GM23338 (cell line): Measurements from ENCODE around the gene SGCG. TPM values are rescaled to one million over a fixed set of nuclear protein-coding genes. Genes with fewer than 3 reads are reported as not detected.

Experiments used
- ATAC-seq: fragments of 200-7000 bp; cut with Tn5 transposase; 3 replicates; pipeline ENCODE4 v1.9.1; 2020
- DNase-seq: peaks from one replicate; pipeline ENCODE4 v3.0.0-alpha.2; 2015; ENCODE audit warnings: low spot score
- H2AFZ ChIP-seq: fragments of 200-600 bp; sonication (generic); 2 replicates; pipeline ENCODE4 v1.8.0; 2016; ENCODE audit warnings: antibody characterized with exemption, mild to moderate bottlenecking, moderate library complexity
- H3F3A ChIP-seq: fragments of 200-600 bp; sonication (generic); replicated peaks from 2 replicates; pipeline ENCODE4 v1.8.0; 2017; ENCODE audit warnings: antibody characterized with exemption, mixed run types, low read depth
- H3K27ac ChIP-seq: fragments of 200-600 bp; sonication (generic); 2 replicates; pipeline ENCODE4 v1.6.1; 2016; ENCODE audit warnings: low read depth
- H3K27me3 ChIP-seq: fragments of 200-600 bp; sonication (generic); 2 replicates; pipeline ENCODE4 v1.8.0; 2016; ENCODE audit warnings: mild to moderate bottlenecking, mixed run types, moderate library complexity; ENCODE audit not compliant: insufficient read depth
- H3K36me3 ChIP-seq: fragments of 200-600 bp; sonication (generic); 2 replicates; pipeline ENCODE4 v1.8.0; 2016; ENCODE audit warnings: mild to moderate bottlenecking; ENCODE audit not compliant: insufficient read depth
- H3K4me1 ChIP-seq: fragments of 200-600 bp; sonication (generic); 2 replicates; pipeline ENCODE4 v1.8.0; 2016; ENCODE audit warnings: mild to moderate bottlenecking, moderate library complexity; ENCODE audit not compliant: insufficient read depth
- H3K4me2 ChIP-seq: fragments of 200-600 bp; sonication (generic); 2 replicates; pipeline ENCODE4 v1.7.1; 2017; ENCODE audit warnings: mixed run types
- H3K4me3 ChIP-seq: fragments of 200-600 bp; sonication (generic); 2 replicates; pipeline ENCODE4 v1.6.1; 2016; ENCODE audit warnings: mixed run types
- H3K79me2 ChIP-seq: fragments of 200-600 bp; sonication (generic); replicated peaks from 2 replicates; pipeline ENCODE4 v1.8.0; 2017; ENCODE audit warnings: mild to moderate bottlenecking; ENCODE audit not compliant: insufficient read depth
- H3K9me2 ChIP-seq: fragments of 200-600 bp; sonication (generic); 2 replicates; pipeline ENCODE4 v1.8.0; 2017; ENCODE audit not compliant: insufficient read depth
- H4K20me1 ChIP-seq: fragments of 200-600 bp; sonication (generic); replicated peaks from 2 replicates; pipeline ENCODE4 v1.8.0; 2017; ENCODE audit warnings: mild to moderate bottlenecking; ENCODE audit not compliant: insufficient read depth
- H3K27ac Mint-ChIP-seq: 2 replicates; pipeline ENCODE4 v1.8.0; 2020; ENCODE audit warnings: inconsistent platforms, mild to moderate bottlenecking, moderate library complexity, mixed read lengths
- H3K27me3 Mint-ChIP-seq: 3 replicates; pipeline ENCODE4 v1.8.0; 2022; ENCODE audit warnings: low read depth, mild to moderate bottlenecking, moderate library complexity, mixed read lengths, inconsistent platforms; ENCODE audit not compliant: insufficient read depth, poor library complexity
- H3K36me3 Mint-ChIP-seq: 3 replicates; pipeline ENCODE4 v1.8.0; 2021; ENCODE audit warnings: low read depth, mild to moderate bottlenecking, inconsistent platforms, moderate library complexity, mixed read lengths
- H3K4me1 Mint-ChIP-seq: 3 replicates; pipeline ENCODE4 v1.8.0; 2020; ENCODE audit warnings: mild to moderate bottlenecking, inconsistent platforms, mixed read lengths
- H3K4me3 Mint-ChIP-seq: 3 replicates; pipeline ENCODE4 v1.8.0; 2021; ENCODE audit warnings: moderate library complexity, mild to moderate bottlenecking, inconsistent platforms, mixed read lengths
- H3K9me3 Mint-ChIP-seq: 3 replicates; pipeline ENCODE4 v1.8.0; 2020; ENCODE audit warnings: moderate library complexity, mild to moderate bottlenecking, inconsistent platforms, mixed read lengths
- CREB1 ChIP-seq: fragments of 250-450 bp; sonication (Bioruptor Pico); IDR thresholded peaks from 2 replicates; pipeline ENCODE4 v1.5.0; 2020; ENCODE audit warnings: low read depth, mild to moderate bottlenecking, moderate library complexity
- CTCF ChIP-seq, 2 experiments: fragments of 200-600 bp in 1 of 2; sonication (generic) in 1 of 2; conservative IDR thresholded peaks; 2 replicates each; pipeline versions ENCODE4 v1.5.1 to v1.6.1; 2016 to 2017; ENCODE audit warnings: antibody characterized with exemption in 2 of 2, low read depth in 2 of 2, mild to moderate bottlenecking in 2 of 2, moderate library complexity in 1 of 2
- ETS1 ChIP-seq: IDR thresholded peaks from 2 replicates; pipeline ENCODE4 v1.6.1; 2016; ENCODE audit warnings: antibody characterized with exemption
- JUNB ChIP-seq: IDR thresholded peaks from one replicate; pipeline ENCODE4 v1.6.1; 2016; ENCODE audit warnings: antibody characterized with exemption; ENCODE audit not compliant: unreplicated experiment
- NANOG ChIP-seq: IDR thresholded peaks from 2 replicates; pipeline ENCODE4 v1.6.1; 2016; ENCODE audit warnings: antibody characterized with exemption, borderline replicate concordance
- ZNF114 ChIP-seq: fragments of 250-450 bp; sonication (Bioruptor Pico); IDR thresholded peaks from 2 replicates; pipeline ENCODE4 v1.5.0; 2020; ENCODE audit warnings: mild to moderate bottlenecking, moderate library complexity
- ZNF462 ChIP-seq: fragments of 250-450 bp; sonication (Bioruptor Pico); IDR thresholded peaks from 2 replicates; pipeline ENCODE4 v1.5.0; 2020; ENCODE audit warnings: mild to moderate bottlenecking, moderate library complexity
- polyA plus RNA-seq: library from polyadenylated mRNA; unstranded; fragments of >200 nt; fragmentation: Nextera tagmentation; extraction: Ambion mirVana; gene quantifications from 2 replicates; pipeline ENCODE4 v1.2.1, GENCODE V29; 2016
- total RNA-seq: library from RNA; depleted of rRNA; stranded (reverse); fragments of >200 nt; shearing (Covaris generic); gene quantifications from 2 replicates; pipeline ENCODE4 v1.2.3, GENCODE V29; 2014

Gene SGCG
- total and polyA plus RNA-seq, 2 experiments from 2014 or later: not detected

GRCh38 chr13:23348262-23349127, 167.7 kb downstream of the SGCG start:
- H3K9me2 ChIP-seq: no peaks in the 10 kb centered on the region
- Mint-ChIP-seq H3K4me3 (no peak overlapping the region), H3K27ac (0 out of 2 replicates have a peak overlapping the region, but pooled peaks have one; percentile 76), H3K36me3 (peaks cover 64% of the 10 kb centered on the region), H3K9me3 (no peaks in the 10 kb centered on the region), H3K27me3 (peaks cover 2% of the 10 kb centered on the region), H3K4me1 (no peaks in the 10 kb centered on the region)
- no peaks in the 10 kb centered on the region for H3F3A ChIP-seq
- H3K4me3 ChIP-seq: no peak overlapping the region
- peak; percentile 52; the same call in 2 of the 3 replicates for ATAC-seq
- peaks cover 4% of the 10 kb centered on the region for H3K36me3 ChIP-seq
- no peaks in the 10 kb centered on the region for H3K4me1 ChIP-seq
- H2AFZ ChIP-seq: no peak overlapping the region
- no peak for TF ChIP-seq ETS1
- TF ChIP-seq CREB1 (CRISPR knock-in tag): no peak
- TF ChIP-seq ZNF114: no peak
- no peak for TF ChIP-seq JUNB
- peak; percentile 37 to 55 for TF ChIP-seq CTCF (conservative IDR thresholded peaks at IDR 0.05; ENCODE audit: low read depth in 2 of 2)
- TF ChIP-seq ZNF462 (CRISPR knock-in tag): no peak
- TF ChIP-seq NANOG: no peak
- peaks cover 29% of the 10 kb centered on the region for H3K79me2 ChIP-seq
- no peaks in the 10 kb centered on the region for H3K27me3 ChIP-seq
- DNase-seq: peak; percentile 14
- no peak overlapping the region for H3K4me2 ChIP-seq
- peaks cover 8% of the 10 kb centered on the region for H4K20me1 ChIP-seq
- no peak overlapping the region for H3K27ac ChIP-seq
